GM18526 (cell line): ENCODE measurements around the gene PAX1.

ENCODE experiments used
- POLR2A ChIP-seq: IDR thresholded peaks from 3 replicates; pipeline ENCODE4 v1.6.1; 2011; ENCODE audit not compliant: insufficient read length; ENCODE audit errors: extremely low read depth

The PAX1 gene

GRCh38 chr20:21705575-21706260 is at the start of gene PAX1:
TSS of gene PAX1 (plus strand) at chr20:21705664. CDS start at chr20:21705713, 49 bp downstream.
- TF ChIP-seq POLR2A: no peak

DNA sequence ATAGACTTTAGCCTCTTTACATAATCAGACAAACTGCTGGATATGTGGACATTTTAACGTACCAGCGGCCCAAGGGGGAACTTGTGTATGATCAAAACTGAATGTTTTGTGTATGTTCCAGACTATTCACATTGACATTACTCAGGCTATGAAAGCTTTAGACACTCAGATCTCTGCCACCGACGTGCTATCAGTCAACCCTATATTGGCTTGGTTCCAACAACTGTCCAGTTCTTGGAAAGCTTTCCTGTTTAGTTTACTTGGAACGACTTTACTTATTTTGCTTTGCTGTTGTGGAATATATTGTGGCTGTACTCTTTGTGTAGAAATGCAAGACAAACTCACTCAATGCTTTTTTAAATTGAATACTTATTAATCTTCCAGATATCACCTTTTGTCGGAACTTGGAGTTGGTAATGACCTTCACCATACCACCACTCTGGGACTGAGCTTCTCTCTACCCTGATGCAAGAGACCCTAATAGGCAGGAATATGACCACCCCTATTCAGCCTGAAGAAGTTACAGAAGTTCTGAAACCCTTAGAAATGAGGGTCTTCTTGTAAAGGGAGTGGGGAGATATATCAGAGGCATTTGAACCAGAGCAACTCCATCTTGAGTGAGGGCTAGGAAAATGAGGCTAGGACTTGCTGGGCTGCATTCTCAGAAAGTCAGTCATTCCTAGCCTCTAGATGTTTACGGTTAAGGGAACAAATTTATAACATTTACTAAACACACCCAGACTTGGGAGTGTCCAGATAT is 49.0 kb upstream of the PAX1 start:
- no peak for TF ChIP-seq POLR2A

- TF ChIP-seq POLR2A: no peak
These were observed 43.9 kb upstream of the PAX1 start for GRCh38 chr20:21661488-21662055.

GRCh38 chr20:21663465-21663864 is 42.0 kb upstream of the PAX1 start:
- TF ChIP-seq POLR2A: no peak

GRCh38 chr20:21665687-21666446 is 39.6 kb upstream of the PAX1 start:
- TF ChIP-seq POLR2A: no peak

DNA sequence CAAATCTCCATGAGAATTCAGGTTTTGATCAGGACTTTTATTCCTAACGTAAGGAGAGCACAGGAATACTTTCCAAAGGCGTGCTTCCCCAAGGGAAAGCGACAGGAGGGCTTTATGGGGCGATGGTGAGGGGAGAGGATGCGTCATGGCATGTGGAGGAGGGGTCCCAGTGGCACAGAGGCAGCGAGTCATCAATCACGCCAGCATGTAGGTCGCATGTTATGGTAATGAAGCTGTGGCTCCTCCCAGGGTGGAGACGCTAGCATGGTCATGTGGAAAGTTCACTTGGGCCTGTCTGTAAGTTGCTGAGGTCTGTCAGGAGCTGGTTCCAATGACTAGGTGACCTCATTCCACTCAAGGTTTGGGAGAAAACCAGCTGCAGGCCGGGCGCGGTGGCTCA is 35.3 kb upstream of the PAX1 start:
- TF ChIP-seq POLR2A: no peak

- TF ChIP-seq POLR2A: no peak
These were observed 34.5 kb upstream of the PAX1 start for GRCh38 chr20:21670981-21671380.

- TF ChIP-seq POLR2A: no peak
These were observed 28.2 kb upstream of the PAX1 start for GRCh38 chr20:21677261-21677660.

DNA sequence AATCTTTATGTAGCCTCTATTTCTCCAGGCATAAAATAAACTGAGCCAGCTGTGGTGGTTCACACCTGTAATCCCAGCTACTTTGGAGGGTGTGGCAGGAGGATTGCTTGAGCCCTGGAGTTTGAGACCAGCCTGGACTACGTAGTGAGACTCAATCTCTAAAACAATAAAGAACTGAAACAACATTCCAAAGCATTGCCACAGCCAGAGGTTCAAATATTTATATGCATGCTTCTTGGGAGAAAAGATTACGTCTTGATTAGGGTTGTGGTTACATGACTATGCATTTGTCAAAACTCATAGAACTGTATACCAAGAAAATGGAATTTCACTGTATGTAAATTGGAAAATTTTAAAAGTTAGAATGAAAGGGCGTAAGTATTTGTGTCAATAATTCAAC is 27.7 kb upstream of the PAX1 start:
- no peak for TF ChIP-seq POLR2A

DNA sequence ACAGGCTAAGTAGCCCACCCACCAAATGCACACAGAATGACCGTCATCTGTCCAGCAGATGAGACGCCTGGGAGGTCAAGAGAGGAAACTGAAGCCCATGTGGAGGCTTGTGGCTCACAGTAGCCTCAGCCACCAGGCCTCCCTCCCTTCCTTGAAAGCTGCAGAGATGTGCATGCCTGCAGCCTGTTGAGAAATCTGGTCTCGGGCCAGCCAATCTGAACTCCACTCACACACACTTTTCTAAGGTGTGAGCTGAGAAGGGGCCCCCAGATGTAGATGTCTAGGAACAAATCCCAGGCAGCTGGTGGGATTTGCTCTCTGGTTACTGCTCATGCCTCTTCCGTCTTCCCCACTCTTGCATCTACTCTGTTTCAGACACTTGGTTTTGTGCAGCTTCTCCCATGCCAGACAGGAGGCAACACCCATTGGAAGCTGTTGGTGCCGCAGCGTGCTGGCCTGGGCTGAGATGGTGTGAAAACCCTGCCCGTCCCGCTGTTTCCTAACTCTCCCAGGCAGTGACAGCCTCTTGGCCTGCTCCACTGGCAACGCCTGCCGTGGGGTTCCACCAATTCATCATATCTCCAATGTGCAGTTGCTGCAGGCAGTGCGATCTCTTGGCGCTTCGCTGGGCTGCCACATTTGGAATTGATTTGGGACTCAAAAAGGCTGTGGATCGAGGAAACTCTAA is 24.1 kb upstream of the PAX1 start:
- TF ChIP-seq POLR2A: no peak

DNA sequence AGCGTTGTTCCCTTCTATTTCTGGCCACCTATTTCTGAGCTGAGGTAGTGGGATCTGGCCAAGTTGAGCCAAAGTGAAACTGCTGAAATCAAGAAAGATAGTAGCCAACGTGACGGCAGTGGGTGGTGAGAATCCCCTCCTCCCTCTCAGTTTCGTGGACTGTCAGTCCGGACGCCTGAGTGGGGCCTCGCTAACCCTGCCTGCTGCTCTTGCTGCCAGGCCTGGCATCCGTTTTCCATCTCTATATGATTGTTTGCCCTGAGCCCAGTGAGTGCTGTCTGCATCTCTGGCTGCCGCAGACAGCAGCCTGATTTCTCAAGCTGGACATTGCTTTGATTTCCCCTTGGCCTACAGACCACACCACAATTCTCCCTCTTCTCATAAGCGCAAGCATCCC is 23.5 kb upstream of the PAX1 start:
- no peak for TF ChIP-seq POLR2A

DNA sequence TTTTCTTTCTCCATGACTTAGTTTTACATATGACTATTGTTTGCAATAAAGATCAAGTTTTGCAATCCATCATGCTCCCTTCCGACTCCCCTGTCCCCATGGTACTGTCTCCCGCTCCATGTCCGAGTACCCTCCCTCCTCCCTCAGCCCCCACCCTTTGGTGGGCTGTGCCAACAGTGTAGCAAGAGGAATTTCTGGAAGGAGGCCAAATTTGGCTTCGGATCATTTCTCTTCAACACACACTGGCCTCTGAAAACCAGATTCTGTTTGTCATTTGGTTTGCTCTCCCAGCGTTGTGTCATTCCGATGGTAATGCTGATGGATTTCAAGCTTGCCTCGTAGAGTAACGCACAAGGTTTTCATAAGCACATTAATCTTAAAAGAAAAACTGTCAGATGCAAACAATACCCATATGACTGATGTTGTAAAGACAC is 22.9 kb upstream of the PAX1 start:
- no peak for TF ChIP-seq POLR2A

GRCh38 chr20:21684671-21685070 is 20.8 kb upstream of the PAX1 start:
- TF ChIP-seq POLR2A: no peak

- TF ChIP-seq POLR2A: no peak
These were observed 19.5 kb upstream of the PAX1 start for GRCh38 chr20:21685981-21686380.

DNA sequence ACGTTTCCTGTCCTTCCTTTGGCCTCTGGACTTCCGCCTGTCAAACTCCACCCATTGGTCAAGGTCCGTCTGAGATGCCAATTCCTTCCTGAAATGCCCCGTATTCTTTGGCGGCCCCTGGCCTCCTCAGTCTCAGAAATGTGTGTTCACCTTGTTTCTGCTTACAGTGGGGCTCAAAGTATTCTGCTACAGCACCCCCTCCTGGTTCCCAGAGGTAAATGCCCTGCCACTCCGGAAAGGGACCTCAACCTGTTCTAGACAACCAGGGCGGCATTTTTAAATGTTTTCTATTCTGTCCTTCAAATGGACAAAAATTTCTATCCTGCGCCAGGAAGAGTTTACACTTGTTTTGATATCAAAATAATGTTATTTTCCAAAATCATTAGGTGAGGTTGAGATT is 12.1 kb upstream of the PAX1 start:
- no peak for TF ChIP-seq POLR2A
